ENCODE measurements around the gene SYTL1. TPM values are rescaled to one million over a fixed set of nuclear protein-coding genes. Genes with fewer than 3 reads are reported as not detected.

The SYTL1 gene
- total and polyA plus RNA-seq, 9 of the 15 experiments (the other 6 are each of a cell fraction or from before 2014, with no cell fraction given) = 0.04 to 9.3 (median 1.7) TPM

GRCh38 chr1:27321813-27322568, 19.8 kb upstream of the SYTL1 start, which contains the start of gene TMEM222 (continued):
- TF ChIP-seq ARID3A (IDR thresholded peaks at IDR 0.05; ENCODE audit: borderline replicate concordance, low read depth, low read length) = no peak
- TF ChIP-seq FOXM1 (IDR thresholded peaks at IDR 0.05; ENCODE audit: low read depth) = no peak
- TF ChIP-seq FOXM1 (CRISPR knock-in tag; IDR thresholded peaks at IDR 0.05; ENCODE audit: low read depth) = peak; percentile 91; the same call in 1 of the 2 replicates
- no peak; a peak in 1 of 4 replicates for TF ChIP-seq ARNT (IDR thresholded peaks at IDR 0.05)
- TF ChIP-seq XRCC5 (IDR thresholded peaks at IDR 0.05; ENCODE audit: low read depth, low read length) = peak; percentile 99
- TF ChIP-seq NFXL1 (CRISPR knock-in tag; IDR thresholded peaks at IDR 0.05) = no peak
- TF ChIP-seq SMARCC2 (IDR thresholded peaks at IDR 0.05; ENCODE audit: low read depth) = no peak
- no peak for TF ChIP-seq CBX2 (IDR thresholded peaks at IDR 0.05; ENCODE audit: insufficient read depth, low read length, poor library complexity, severe bottlenecking)
- no peak for TF ChIP-seq PRMT5 (CRISPR knock-in tag; IDR thresholded peaks at IDR 0.05)
- TF ChIP-seq ZNF699 (CRISPR knock-in tag; IDR thresholded peaks at IDR 0.05; ENCODE audit: insufficient replicate concordance) = no peak
- TF ChIP-seq, protein P1, sequence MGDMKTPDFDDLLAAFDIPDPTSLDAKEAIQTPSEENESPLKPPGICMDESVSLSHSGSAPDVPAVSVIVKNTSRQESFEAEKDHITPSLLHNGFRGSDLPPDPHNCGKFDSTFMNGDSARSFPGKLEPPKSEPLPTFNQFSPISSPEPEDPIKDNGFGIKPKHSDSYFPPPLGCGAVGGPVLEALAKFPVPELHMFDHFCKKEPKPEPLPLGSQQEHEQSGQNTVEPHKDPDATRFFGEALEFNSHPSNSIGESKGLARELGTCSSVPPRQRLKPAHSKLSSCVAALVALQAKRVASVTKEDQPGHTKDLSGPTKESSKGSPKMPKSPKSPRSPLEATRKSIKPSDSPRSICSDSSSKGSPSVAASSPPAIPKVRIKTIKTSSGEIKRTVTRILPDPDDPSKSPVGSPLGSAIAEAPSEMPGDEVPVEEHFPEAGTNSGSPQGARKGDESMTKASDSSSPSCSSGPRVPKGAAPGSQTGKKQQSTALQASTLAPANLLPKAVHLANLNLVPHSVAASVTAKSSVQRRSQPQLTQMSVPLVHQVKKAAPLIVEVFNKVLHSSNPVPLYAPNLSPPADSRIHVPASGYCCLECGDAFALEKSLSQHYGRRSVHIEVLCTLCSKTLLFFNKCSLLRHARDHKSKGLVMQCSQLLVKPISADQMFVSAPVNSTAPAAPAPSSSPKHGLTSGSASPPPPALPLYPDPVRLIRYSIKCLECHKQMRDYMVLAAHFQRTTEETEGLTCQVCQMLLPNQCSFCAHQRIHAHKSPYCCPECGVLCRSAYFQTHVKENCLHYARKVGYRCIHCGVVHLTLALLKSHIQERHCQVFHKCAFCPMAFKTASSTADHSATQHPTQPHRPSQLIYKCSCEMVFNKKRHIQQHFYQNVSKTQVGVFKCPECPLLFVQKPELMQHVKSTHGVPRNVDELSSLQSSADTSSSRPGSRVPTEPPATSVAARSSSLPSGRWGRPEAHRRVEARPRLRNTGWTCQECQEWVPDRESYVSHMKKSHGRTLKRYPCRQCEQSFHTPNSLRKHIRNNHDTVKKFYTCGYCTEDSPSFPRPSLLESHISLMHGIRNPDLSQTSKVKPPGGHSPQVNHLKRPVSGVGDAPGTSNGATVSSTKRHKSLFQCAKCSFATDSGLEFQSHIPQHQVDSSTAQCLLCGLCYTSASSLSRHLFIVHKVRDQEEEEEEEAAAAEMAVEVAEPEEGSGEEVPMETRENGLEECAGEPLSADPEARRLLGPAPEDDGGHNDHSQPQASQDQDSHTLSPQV (IDR thresholded peaks at IDR 0.05) = no peak
- TF ChIP-seq NR4A1 (CRISPR knock-in tag; IDR thresholded peaks at IDR 0.05) = no peak
- peak; percentile 64; the same call in 1 of the 2 replicates for TF ChIP-seq NR4A1 (tag; IDR thresholded peaks at IDR 0.05)
- no peak for TF ChIP-seq ZNF146 (CRISPR knock-in tag; IDR thresholded peaks at IDR 0.05; ENCODE audit: unreplicated experiment)
- TF ChIP-seq NCOA1 (IDR thresholded peaks at IDR 0.05; ENCODE audit: low read depth) = peak; percentile 99
- TF ChIP-seq, protein P2, sequence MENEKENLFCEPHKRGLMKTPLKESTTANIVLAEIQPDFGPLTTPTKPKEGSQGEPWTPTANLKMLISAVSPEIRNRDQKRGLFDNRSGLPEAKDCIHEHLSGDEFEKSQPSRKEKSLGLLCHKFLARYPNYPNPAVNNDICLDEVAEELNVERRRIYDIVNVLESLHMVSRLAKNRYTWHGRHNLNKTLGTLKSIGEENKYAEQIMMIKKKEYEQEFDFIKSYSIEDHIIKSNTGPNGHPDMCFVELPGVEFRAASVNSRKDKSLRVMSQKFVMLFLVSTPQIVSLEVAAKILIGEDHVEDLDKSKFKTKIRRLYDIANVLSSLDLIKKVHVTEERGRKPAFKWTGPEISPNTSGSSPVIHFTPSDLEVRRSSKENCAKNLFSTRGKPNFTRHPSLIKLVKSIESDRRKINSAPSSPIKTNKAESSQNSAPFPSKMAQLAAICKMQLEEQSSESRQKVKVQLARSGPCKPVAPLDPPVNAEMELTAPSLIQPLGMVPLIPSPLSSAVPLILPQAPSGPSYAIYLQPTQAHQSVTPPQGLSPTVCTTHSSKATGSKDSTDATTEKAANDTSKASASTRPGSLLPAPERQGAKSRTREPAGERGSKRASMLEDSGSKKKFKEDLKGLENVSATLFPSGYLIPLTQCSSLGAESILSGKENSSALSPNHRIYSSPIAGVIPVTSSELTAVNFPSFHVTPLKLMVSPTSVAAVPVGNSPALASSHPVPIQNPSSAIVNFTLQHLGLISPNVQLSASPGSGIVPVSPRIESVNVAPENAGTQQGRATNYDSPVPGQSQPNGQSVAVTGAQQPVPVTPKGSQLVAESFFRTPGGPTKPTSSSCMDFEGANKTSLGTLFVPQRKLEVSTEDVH (IDR thresholded peaks at IDR 0.05; ENCODE audit: low read depth, partially characterized antibody) = peak; percentile 97
- peak; percentile 98 for TF ChIP-seq ZBTB12 (CRISPR knock-in tag; IDR thresholded peaks at IDR 0.05)
- peak; percentile 77 for TF ChIP-seq POLR2H (tag; IDR thresholded peaks at IDR 0.05; ENCODE audit: low read depth)

Data from K562 (cell line).